Natural killer cell (primary cell): ENCODE measurements around the gene TENT4B. TPM values are rescaled to one million over a fixed set of nuclear protein-coding genes. Genes with fewer than 3 reads are reported as not detected.
"Not testable (repeated sequence)": the region's sequence is repeated elsewhere in the genome, so short reads cannot be mapped to it uniquely, and the experiment has no call there.

ENCODE experiments used
- ATAC-seq, 3 donors: fragments of 150-1000 bp in 2 of 3; fragments of 200-7000 bp in 1 of 3; cut with Tn5 transposase; 1 replicate in 1 of 3; 2 replicates in 2 of 3; pipeline ENCODE4 v1.10.0; 2021; ENCODE audit warnings: mild to moderate bottlenecking in 2 of 3, moderate library complexity in 2 of 3
- DNase-seq, 2 donors: peaks; one replicate each; pipeline versions ENCODE4 v3.0.0 to v3.0.0-alpha.2; 2013 to 2021; ENCODE audit warnings: mixed read lengths in 1 of 2
- H3K27ac ChIP-seq: one replicate; pipeline ENCODE4 v1.5.1; 2013; ENCODE audit warnings: mild to moderate bottlenecking, low read length
- H3K27me3 ChIP-seq: one replicate; pipeline ENCODE4 v1.6.1; 2013; ENCODE audit warnings: low read length; ENCODE audit not compliant: control insufficient read depth, insufficient read depth
- H3K36me3 ChIP-seq: one replicate; pipeline ENCODE4 v1.6.1; 2013; ENCODE audit warnings: low read length; ENCODE audit not compliant: control insufficient read depth, insufficient read depth
- H3K4me1 ChIP-seq: one replicate; pipeline ENCODE4 v1.6.1; 2013; ENCODE audit warnings: low read length; ENCODE audit not compliant: control insufficient read depth, insufficient read depth
- H3K4me3 ChIP-seq: one replicate; pipeline ENCODE4 v1.5.1; 2013; ENCODE audit warnings: low read length
- H3K9me3 ChIP-seq: one replicate; pipeline ENCODE4 v1.6.1; 2013; ENCODE audit warnings: low read length; ENCODE audit not compliant: control insufficient read depth, insufficient read depth
- H3K27ac Mint-ChIP-seq, 2 donors: one replicate each; pipeline ENCODE4 v1.8.0; 2022; ENCODE audit warnings: mild to moderate bottlenecking in 2 of 2, mixed read lengths in 2 of 2, moderate library complexity in 1 of 2
- H3K27me3 Mint-ChIP-seq, 2 donors: one replicate each; pipeline ENCODE4 v1.8.0; 2022; ENCODE audit warnings: low read depth in 2 of 2, mixed read lengths in 2 of 2
- H3K36me3 Mint-ChIP-seq: one replicate; pipeline ENCODE4 v1.8.0; 2022; ENCODE audit warnings: mixed read lengths
- H3K4me1 Mint-ChIP-seq, 2 donors: one replicate each; pipeline ENCODE4 v1.8.0; 2022; ENCODE audit warnings: mixed read lengths in 2 of 2
- H3K4me3 Mint-ChIP-seq: one replicate; pipeline ENCODE4 v1.8.0; 2022; ENCODE audit warnings: mild to moderate bottlenecking, moderate library complexity, mixed read lengths
- H3K9me3 Mint-ChIP-seq, 2 donors: one replicate each; pipeline ENCODE4 v1.8.0; 2022; ENCODE audit warnings: mixed read lengths in 2 of 2
- WGBS: methylation state at CpG from one replicate; pipeline ENCODE4 v1.1.7; 2013; ENCODE audit warnings: missing lambda C conversion rate; ENCODE audit not compliant: insufficient coverage; 5-methylcytosine and 5-hydroxymethylcytosine counted together
- intact Hi-C: fragments of 100-400 bp; cut with micrococcal nuclease; formaldehyde crosslinking; loops from one replicate; pipeline ENCODE4 v1.14.2; 2022
- total RNA-seq, 4 donors: library from RNA; stranded (reverse); fragments of 120-200 nt in 1 of 4; gene quantifications; one replicate each; pipeline versions ENCODE4 v1.2.3 to v1.2.4, GENCODE V29; 2013 to 2022
- TF ChIP-seq, protein P1 (sequence below): fragments of 200-600 bp; IDR thresholded peaks from one replicate; pipeline ENCODE4 v1.8.0; 2022; ENCODE audit warnings: antibody characterized with exemption

Gene TENT4B
- total RNA-seq, 3 donors from 2014 or later (not counting 1 experiment from before 2014, with no cell fraction given): 37.5 to 48.7 (median 44.4) TPM

DNA sequence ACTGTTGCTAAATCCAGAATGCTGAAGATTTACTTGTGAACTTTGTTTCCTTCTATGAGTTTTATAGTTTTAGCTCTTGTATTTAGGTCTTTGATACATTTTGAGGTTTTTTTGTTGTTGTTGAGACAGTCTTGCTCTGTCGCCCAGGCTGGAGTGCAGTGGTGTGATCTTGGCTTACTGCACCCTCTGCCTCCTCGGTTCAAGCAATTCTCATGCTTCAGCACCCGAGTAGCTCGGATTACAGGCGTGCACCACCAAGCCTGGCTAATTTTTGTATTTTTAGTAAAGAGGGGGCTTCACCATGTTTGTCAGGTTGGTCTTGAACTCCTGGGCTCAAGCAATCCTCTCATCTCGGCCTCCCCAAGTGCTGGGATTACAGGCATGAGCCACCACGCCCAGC is 14.4 kb downstream of the TENT4B start:
- Histone ChIP-seq H3K4me1 (peaks cover 37% of the 10 kb centered on the region), H3K9me3 (no peaks in the 10 kb centered on the region), H3K36me3 (no peaks in the 10 kb centered on the region), H3K27ac (no peak overlapping the region), H3K27me3 (no peaks in the 10 kb centered on the region), H3K4me3 (no peak overlapping the region)
- peak overlapping the region; percentile 7 for H3K4me3 Mint-ChIP-seq
- no peak for ATAC-seq
- peak overlapping the region; percentile 44 to 60 for H3K27ac Mint-ChIP-seq
- H3K9me3 Mint-ChIP-seq: no peaks in the 10 kb centered on the region
- H3K4me1 Mint-ChIP-seq: peaks cover 35 to 52% of the 10 kb centered on the region in 2 donors
- TF ChIP-seq, protein P1, sequence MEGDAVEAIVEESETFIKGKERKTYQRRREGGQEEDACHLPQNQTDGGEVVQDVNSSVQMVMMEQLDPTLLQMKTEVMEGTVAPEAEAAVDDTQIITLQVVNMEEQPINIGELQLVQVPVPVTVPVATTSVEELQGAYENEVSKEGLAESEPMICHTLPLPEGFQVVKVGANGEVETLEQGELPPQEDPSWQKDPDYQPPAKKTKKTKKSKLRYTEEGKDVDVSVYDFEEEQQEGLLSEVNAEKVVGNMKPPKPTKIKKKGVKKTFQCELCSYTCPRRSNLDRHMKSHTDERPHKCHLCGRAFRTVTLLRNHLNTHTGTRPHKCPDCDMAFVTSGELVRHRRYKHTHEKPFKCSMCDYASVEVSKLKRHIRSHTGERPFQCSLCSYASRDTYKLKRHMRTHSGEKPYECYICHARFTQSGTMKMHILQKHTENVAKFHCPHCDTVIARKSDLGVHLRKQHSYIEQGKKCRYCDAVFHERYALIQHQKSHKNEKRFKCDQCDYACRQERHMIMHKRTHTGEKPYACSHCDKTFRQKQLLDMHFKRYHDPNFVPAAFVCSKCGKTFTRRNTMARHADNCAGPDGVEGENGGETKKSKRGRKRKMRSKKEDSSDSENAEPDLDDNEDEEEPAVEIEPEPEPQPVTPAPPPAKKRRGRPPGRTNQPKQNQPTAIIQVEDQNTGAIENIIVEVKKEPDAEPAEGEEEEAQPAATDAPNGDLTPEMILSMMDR: no peak
- no peaks in the 10 kb centered on the region for H3K27me3 Mint-ChIP-seq
- WGBS: 61% methylated on average over 7 of the region's 7 CpGs
- intact Hi-C loops: no loop called here
- no peaks in the 10 kb centered on the region for H3K36me3 Mint-ChIP-seq
- no peak for DNase-seq

DNA sequence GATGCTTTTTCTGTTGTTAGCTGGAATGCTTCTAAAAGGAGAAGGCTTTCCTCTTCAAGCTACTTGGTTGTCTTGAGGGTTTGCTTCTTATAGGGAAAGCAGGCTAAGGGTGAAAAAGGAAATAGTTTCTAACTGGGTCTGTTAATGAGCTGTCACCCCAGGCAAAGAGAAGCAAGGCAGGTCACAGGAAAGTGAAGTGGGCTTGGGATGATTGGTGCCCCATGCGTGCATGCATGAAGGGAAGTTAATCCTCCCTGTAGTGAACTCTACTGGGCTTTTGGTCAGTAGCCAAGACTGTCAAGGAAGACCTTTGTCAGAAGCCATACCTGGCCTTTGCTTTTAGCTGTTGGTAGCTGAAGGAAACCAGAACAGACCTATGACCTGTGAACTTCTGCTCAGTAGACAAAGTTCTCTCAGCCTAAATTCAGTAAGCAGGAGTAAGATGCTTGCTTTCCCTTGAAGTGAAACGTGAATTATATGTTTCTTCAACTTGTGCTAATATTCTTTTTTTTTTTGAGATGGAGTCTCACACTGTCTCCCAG is 16.5 kb downstream of the TENT4B start:
- Mint-ChIP-seq H3K4me1 (peaks cover 40 to 60% of the 10 kb centered on the region in 2 donors), H3K36me3 (no peaks in the 10 kb centered on the region), H3K27me3 (no peaks in the 10 kb centered on the region), H3K4me3 (no peak overlapping the region), H3K9me3 (no peaks in the 10 kb centered on the region), H3K27ac (peak overlapping the region in 1 of 2 donors; percentile 16)
- Histone ChIP-seq H3K9me3 (no peaks in the 10 kb centered on the region), H3K27ac (no peak overlapping the region), H3K4me3 (no peak overlapping the region), H3K27me3 (no peaks in the 10 kb centered on the region), H3K4me1 (peaks cover 24% of the 10 kb centered on the region), H3K36me3 (no peaks in the 10 kb centered on the region)
- TF ChIP-seq, protein P1: no peak
- DNase-seq (no peak), ATAC-seq (no peak)
- intact Hi-C loops: no loop called here
- 73% methylated on average over 2 of the region's 2 CpGs for WGBS

DNA sequence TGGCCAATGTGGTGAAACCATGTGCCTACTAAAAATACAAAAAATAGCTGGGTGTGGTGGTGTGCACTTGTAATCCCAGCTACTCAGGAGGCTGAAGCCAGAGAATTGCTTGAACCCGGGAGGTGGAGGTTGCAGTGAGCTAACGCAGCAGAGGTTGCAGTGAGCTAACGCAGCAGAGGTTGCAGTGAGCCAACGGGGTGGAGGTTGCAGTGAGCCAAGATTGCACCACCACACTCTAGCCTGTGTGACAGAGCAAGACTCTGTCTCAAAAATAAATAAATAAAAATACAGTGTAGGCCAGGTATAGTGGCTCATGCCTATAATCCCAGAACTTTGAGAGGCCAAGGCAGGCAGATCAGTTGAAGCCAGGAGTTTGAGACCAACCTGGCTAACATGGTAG is 18.7 kb downstream of the TENT4B start:
- intact Hi-C loops, H3K4me3 ChIP-seq, H3K4me3 Mint-ChIP-seq, H3K36me3 ChIP-seq, H3K27ac ChIP-seq, H3K9me3 Mint-ChIP-seq, H3K27me3 Mint-ChIP-seq, H3K36me3 Mint-ChIP-seq, H3K27me3 ChIP-seq, H3K9me3 ChIP-seq, H3K27ac Mint-ChIP-seq, DNase-seq: not testable (repeated sequence)
- peaks cover 44 to 59% of the 10 kb centered on the region in 2 donors for H3K4me1 Mint-ChIP-seq
- 91% methylated on average over 3 of the region's 4 CpGs for WGBS
- ATAC-seq: peak in 1 of 3 donors; percentile 8
- peaks cover 20% of the 10 kb centered on the region for H3K4me1 ChIP-seq

DNA sequence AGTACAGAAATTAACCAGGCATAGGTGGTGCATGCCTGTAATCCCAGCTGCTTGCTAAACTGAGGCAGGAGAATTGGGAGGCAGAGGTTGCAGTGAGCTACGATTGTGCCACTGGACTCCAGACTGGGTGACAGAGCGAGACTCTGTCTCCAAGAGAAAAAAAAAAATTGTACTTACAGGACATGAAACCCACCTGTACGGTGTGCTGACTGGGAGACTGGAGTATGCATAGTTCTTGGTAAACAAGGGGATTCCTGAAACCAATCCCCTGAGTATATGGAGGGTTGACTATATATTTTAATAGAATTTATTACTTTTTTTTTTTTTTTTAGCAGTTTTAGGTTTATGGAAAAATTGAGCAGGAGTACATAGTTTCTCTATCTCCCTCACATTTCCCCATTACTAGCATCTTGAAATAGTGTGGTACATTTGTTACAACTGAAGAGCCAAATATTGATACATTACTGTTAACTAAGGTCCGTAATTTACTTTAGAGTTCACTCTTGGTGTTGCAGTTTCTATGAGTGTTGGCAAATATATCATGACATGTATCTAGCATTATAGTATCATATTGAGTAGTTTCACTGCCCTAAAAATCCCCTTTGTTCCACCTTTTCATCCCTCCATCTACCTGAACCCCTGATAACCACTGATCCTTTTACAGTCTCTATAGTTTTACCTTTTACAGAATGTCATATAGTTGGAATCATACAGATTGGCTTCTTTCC is 19.3 kb downstream of the TENT4B start:
- no peak overlapping the region for H3K4me3 ChIP-seq
- peaks cover 15% of the 10 kb centered on the region for H3K4me1 ChIP-seq
- H3K4me1 Mint-ChIP-seq: peaks cover 44 to 56% of the 10 kb centered on the region in 2 donors
- no peaks in the 10 kb centered on the region for H3K36me3 Mint-ChIP-seq
- 43% methylated on average over 2 of the region's 4 CpGs for WGBS
- H3K4me3 Mint-ChIP-seq: no peak overlapping the region
- no peaks in the 10 kb centered on the region for H3K36me3 ChIP-seq
- no peaks in the 10 kb centered on the region for H3K27me3 ChIP-seq
- no peak overlapping the region for H3K27ac Mint-ChIP-seq
- no peak for ATAC-seq
- no peak for DNase-seq
- no peaks in the 10 kb centered on the region for H3K9me3 Mint-ChIP-seq
- H3K27me3 Mint-ChIP-seq: no peaks in the 10 kb centered on the region
- intact Hi-C loops: no loop called here
- TF ChIP-seq, protein P1: no peak
- no peaks in the 10 kb centered on the region for H3K9me3 ChIP-seq
- no peak overlapping the region for H3K27ac ChIP-seq
